ENCODE data around the gene PLTP. TPM values are rescaled to one million over a fixed set of nuclear protein-coding genes. Genes with fewer than 3 reads are reported as not detected.

Gene PLTP
- total RNA-seq, 1 experiment from 2014 or later = 62.5 TPM

GRCh38 chr20:45890077-45890984 is 21.6 kb downstream of the PLTP start:
- Mint-ChIP-seq H3K27me3 (ENCODE audit: low read depth) (no peaks in the 10 kb centered on the region), H3K27ac (peak overlapping the region in 2 of 3 experiments; percentile 65 to 77; a peak in 2 of 7 replicates), H3K36me3 (ENCODE audit: insufficient read depth in 1 of 3, low read depth in 3 of 3) (peaks cover 11 to 32% (median 19%) of the 10 kb centered on the region in 3 experiments), H3K4me3 (peak overlapping the region; percentile 85 to 92), H3K4me1 (peaks cover 5 to 14% of the 10 kb centered on the region in 2 experiments; a peak in 3 of 4 replicates), H3K9me3 (no peaks in the 10 kb centered on the region; a peak in 1 of 5 replicates)
- no peaks in the 10 kb centered on the region for H3K79me1 ChIP-seq (ENCODE audit: insufficient read depth, low read depth, low read length, poor library complexity, severe bottlenecking)
- H3K14ac ChIP-seq (ENCODE audit: insufficient read depth, low read length) = peak overlapping the region; percentile 93
- no peak overlapping the region for H2BK20ac ChIP-seq (ENCODE audit: low read depth, low read length, poor library complexity, severe bottlenecking)
- H3K9me3 ChIP-seq (ENCODE audit: control insufficient read depth, low read depth, low read length) = no peaks in the 10 kb centered on the region
- no peak overlapping the region for H2BK12ac ChIP-seq (ENCODE audit: insufficient read length, low read depth, low read length)
- H4K5ac ChIP-seq (ENCODE audit: insufficient read length, low read depth, low read length) = no peak overlapping the region
- no peak overlapping the region for H2AFZ ChIP-seq (ENCODE audit: low read length)
- H2AK5ac ChIP-seq (ENCODE audit: insufficient read length, low read length) = no peak overlapping the region
- no peak overlapping the region for H3K23ac ChIP-seq (ENCODE audit: insufficient read length, low read depth, low read length)
- no peak overlapping the region for H2BK15ac ChIP-seq (ENCODE audit: low read depth, low read length)
- TF ChIP-seq CTCF (conservative IDR thresholded peaks at IDR 0.05) = peak; percentile 87
- WGBS (ENCODE audit: extremely low coverage, insufficient read length, low lambda C conversion rate) = no CpG with 5 or more reads among the region's 79 CpGs
- H3K4me1 ChIP-seq (ENCODE audit: insufficient read depth, low read length) = no peaks in the 10 kb centered on the region
- peak; percentile 90 for DNase-seq
- H3K9ac ChIP-seq (ENCODE audit: extremely low read depth, insufficient read length, low read length) = peak overlapping the region; percentile 41
- H3K27me3 ChIP-seq (ENCODE audit: insufficient read depth, low read length) = no peaks in the 10 kb centered on the region
- peak overlapping the region; percentile 26 for H3K4me2 ChIP-seq (ENCODE audit: insufficient read depth, insufficient read length, low read length)
- H4K8ac ChIP-seq (replicated peaks; ENCODE audit: insufficient read length, low read depth, low read length) = no peak overlapping the region
- peak overlapping the region; percentile 24 for H4K91ac ChIP-seq (ENCODE audit: insufficient read length, low read depth, low read length)
- H3K79me2 ChIP-seq (ENCODE audit: insufficient read depth, low read length) = no peaks in the 10 kb centered on the region
- H3K4ac ChIP-seq (ENCODE audit: low read depth, low read length) = peak overlapping the region; percentile 60
- H3K18ac ChIP-seq (ENCODE audit: insufficient read length, low read depth, low read length) = peak overlapping the region; percentile 71
- no peak overlapping the region for H3K27ac ChIP-seq (ENCODE audit: insufficient read length, low read depth, low read length)
- no peaks in the 10 kb centered on the region for H4K20me1 ChIP-seq (ENCODE audit: control insufficient read depth, insufficient read depth, insufficient read length)
- no peak overlapping the region for H3T11ph ChIP-seq (ENCODE audit: low read length)
- no peak overlapping the region for H3K56ac ChIP-seq (ENCODE audit: insufficient read length, low read depth, low read length)
- no peak overlapping the region for H2BK5ac ChIP-seq (ENCODE audit: insufficient read length, low read length)
- H3K23me2 ChIP-seq (ENCODE audit: insufficient read length, low read depth, low read length, poor library complexity, severe bottlenecking) = peaks cover 13% of the 10 kb centered on the region
- H2BK120ac ChIP-seq (ENCODE audit: low read depth, low read length, poor library complexity, severe bottlenecking) = no peak overlapping the region
